Sciatic nerve (tissue), 2 donors: ENCODE results near the gene NACC2. TPM values are rescaled to one million over a fixed set of nuclear protein-coding genes. Genes with fewer than 3 reads are reported as not detected.

Source experiments
- ATAC-seq: fragments of 200-7000 bp; cut with Tn5 transposase; one replicate; pipeline ENCODE4 v1.9.1; 2020; ENCODE audit warnings: mild to moderate bottlenecking, moderate library complexity
- DNase-seq: peaks from one replicate; pipeline ENCODE4 v3.0.0-alpha.2; 2020; ENCODE audit warnings: low spot score
- intact Hi-C: fragments of 100-400 bp; cut with DNase I; formaldehyde crosslinking; loops from one replicate; pipeline ENCODE4 v1.14.2; 2022
- total RNA-seq: library from RNA; stranded (reverse); fragmentation: NEBNext Ultra II Directional; extraction: Animal tissue kit (Norgen Biotek cat#: 25700); gene quantifications from one replicate; pipeline ENCODE4 v1.2.1, GENCODE V29; 2021
- donor health status: DM: no; HTN: no; CAD: no.
- donor health status: DM: no; HTN: no; CAD: no.

The NACC2 gene
- total RNA-seq, 1 donor from 2014 or later = 56.8 TPM

GRCh38 chr9:136131629-136132511 is 36.8 kb upstream of the NACC2 start:
- intact Hi-C loops = no loop called here
- ATAC-seq (no peak), DNase-seq (no peak)

- ATAC-seq = no peak
- no peak for DNase-seq
- intact Hi-C loops = no loop called here
Measured at GRCh38 chr9:136129176-136129575, 34.1 kb upstream of the NACC2 start.

- ATAC-seq (no peak), DNase-seq (no peak)
- intact Hi-C loops = no loop called here
Measured at GRCh38 chr9:136128436-136128835, 33.3 kb upstream of the NACC2 start.

DNA sequence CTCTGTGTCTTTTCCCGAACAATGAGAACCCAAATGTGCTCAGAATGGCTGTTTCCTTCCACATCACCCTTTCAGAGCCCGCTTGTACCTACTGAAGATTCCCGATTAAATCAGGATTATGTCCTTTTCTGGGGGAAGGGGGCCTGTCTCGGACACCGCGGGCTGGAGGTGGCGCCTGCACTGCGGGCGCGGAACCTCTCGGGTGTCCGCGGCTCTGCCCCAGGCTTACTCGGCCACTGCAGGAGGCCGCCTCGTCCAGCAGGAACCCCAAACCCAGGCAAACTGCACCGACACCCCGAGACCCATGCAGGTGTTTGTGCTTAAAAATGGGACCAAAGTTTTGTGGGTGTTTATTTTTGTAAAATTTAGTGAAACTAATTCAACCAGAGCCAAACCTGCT is 32.2 kb upstream of the NACC2 start:
- ATAC-seq (no peak), DNase-seq (no peak)
- intact Hi-C loops = no loop called here

- DNase-seq (no peak), ATAC-seq (no peak)
- intact Hi-C loops = loop anchor here (5.0 kb wide), 1 partner anchor 158 kb away; no protein-coding TSS in a partner anchor
Measured at GRCh38 chr9:136124976-136125692, 30.0 kb upstream of the NACC2 start.

DNA sequence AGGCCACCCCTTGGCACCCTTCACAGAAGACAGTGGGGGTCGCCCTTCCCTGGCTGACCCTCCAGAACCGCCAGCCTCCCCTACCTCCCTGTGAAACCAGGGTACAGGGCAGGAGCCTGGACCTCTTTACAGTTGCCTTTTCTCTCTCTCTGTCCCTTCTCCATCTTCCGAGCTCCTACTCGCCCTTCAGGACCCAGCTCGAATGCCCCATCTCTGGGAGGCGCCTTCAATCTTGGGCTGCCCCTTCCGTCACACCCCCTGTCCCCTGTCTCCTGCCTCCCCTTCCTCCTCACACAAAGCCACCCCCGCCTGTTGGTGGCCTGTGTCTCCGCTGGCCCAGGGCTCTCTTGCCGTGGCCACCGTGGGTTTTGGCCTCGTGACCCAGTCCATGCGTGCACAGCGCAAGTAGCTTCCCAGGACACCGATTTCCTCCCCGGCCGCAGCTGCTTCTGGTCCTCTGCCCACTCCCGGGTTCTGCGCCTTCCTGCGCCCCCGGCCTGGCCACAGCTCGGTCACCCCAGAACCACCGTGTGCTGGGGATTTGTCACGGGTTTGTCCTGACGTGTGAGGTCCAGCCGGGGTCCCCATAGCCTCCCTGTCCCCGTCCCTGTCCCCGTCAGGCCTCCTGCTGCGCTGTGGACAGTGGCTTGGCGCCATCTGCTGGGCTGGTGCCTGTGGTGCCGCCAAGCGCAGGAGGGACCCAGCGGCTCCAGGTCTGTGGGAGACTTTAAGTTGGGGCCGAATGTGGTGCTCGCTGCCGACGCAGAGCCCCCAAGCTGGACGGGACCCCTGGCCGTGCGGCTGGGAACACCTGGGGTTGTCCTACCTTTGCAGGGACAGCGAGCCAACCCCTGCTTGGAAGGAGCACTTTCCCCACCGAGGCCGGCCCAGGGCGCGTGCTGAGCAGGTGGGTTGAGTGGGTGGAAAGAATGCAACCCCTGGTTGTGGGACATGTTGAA is 27.6 kb upstream of the NACC2 start:
- ATAC-seq (peak; percentile 64), DNase-seq (peak; percentile 89)
- intact Hi-C loops = loop anchor here (2.0 to 5.0 kb wide), 2 partner anchors 34 to 155 kb away; no protein-coding TSS in a partner anchor

- no peak for ATAC-seq
- intact Hi-C loops = loop anchor here (2.0 to 5.0 kb wide), 2 partner anchors 33 to 154 kb away; no protein-coding TSS in a partner anchor
- DNase-seq = no peak
Measured at GRCh38 chr9:136121801-136122200, 26.7 kb upstream of the NACC2 start.

DNA sequence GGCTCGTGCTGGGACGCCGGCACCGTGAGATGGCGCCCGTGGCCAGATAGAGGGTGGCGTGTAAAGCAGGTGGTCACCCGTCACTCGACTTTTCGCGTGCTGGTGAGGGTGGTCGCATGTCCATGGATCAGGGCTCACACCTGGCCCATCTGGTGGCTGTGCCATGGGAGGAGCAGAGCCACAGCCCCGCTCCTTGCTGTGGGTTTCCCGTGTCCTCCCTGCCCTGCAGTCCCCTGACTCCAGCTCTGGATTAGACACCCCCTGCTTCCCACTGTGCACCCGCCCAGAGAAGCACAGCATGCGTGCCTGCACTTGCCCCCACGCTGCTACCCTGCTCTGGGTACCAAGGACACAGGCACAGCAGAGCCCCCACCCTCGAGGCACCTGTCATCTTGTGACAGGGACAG is 25.4 kb upstream of the NACC2 start:
- intact Hi-C loops = loop anchor here (5.0 kb wide), 1 partner anchor 153 kb away; no protein-coding TSS in a partner anchor
- ATAC-seq = no peak
- no peak for DNase-seq

DNA sequence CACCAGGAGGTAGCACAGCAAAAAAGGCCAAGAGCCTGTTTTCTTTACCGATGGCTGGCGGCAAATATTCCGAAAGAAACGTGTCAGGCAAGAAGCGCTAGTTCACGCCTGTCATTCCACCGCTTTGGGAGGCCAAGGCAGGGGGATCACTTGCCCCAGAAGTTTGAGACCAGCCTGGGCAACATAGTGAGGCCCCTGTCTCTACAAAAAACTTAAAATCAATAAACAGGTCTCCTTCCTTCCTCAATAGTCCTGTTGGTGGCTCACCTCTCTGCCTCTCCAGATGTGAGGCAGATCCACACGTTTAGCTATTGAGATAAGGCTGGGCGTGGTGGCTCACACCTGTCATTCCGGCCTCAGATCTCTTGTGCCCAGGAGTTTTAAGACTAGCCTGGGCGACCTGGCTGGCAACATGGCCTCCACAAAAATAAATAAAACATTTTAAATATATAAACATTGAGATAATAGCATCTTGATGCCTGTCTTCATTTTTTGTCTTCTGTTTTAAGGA is 24.8 kb upstream of the NACC2 start:
- intact Hi-C loops = loop anchor here (5.0 kb wide), 1 partner anchor 153 kb away; no protein-coding TSS in a partner anchor
- DNase-seq (no peak), ATAC-seq (no peak)

DNA sequence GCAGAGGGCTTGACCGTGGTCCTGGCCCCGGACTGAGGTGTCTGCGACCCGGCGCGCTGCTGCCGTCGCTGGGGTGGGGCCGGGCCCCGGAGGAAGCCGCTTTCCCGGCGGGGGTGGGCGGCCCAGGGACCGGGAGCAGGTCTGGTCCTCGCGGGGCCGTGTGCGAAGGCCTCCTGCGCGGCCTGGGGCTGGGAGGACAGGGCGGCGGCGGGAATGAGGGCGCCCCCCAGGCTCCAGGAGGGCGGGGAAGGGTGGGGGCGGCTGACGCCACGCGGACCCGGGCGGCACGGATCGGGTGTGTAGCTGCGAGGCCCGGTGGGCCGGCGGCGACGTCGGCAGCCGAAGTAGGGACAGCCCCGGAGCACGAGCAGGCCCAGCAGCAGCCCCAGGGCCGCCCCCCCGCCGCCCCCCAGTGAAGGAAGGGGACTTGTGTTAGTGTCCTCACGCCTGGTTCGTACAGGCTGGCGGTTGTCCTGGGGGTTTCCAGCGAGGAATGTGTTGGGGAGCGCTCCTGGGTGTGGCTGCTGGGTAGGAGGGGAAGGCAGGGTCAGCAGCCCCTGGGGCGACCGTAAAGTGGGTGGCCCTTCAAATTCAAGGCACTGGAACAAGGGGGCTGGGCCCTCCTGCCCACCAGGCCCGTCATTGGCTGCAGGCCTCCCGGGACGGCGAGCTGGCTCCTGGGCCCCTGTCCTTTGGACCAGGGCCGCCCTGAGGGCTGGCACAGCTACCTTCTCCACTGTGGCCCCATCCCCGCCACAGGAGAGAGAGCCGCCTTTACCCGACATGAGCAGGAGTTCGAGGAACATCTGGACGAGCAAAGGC is 24.2 kb upstream of the NACC2 start:
- DNase-seq = no peak
- intact Hi-C loops = no loop called here
- peak; percentile 2 for ATAC-seq

DNA sequence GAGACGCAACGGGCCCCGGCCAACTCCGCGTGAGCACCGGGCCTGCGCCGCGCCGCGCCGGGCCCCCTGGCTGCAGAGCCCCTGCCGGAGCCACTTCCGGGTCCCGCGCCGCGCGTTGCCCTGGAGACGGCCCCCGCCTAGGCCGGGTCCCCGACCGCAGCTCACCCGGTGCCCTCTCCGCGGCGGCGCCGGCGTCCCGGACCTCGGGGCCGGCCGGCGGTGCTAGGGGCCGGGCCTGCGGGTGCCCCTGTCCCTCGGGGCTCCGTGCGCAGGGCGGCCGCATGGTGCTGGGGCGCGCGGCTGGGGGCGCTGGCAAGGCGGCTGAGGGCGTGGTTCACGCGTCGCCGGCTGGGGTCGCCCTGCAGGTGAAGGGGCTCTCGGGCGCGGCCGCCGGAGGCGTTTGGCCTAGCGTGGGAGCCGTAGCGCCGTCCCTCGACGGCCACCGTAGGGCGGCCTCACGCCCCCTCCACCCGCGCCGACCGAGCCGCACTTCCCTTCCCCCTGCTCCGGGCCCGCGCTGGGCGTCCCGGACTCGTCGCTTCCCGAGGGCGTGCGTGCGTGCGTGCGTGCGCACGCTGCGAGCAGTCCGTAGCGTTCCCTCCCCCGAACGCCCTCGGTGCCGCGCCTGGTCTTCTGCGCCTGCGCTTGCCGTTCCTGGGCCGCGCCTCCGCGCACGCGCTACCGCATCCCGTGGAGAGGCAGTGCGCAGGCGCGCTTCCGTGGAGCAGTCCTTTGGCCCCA is 23.4 kb upstream of the NACC2 start, which contains the start of gene TMEM250:
Gene TMEM250 (minus strand): TSS at position 556 of the 741 bp plus-strand sequence. CDS start 1,975 bp downstream, outside the sequence.
- DNase-seq = peak; percentile 99
- ATAC-seq = peak; percentile 95
- intact Hi-C loops = no loop called here

DNA sequence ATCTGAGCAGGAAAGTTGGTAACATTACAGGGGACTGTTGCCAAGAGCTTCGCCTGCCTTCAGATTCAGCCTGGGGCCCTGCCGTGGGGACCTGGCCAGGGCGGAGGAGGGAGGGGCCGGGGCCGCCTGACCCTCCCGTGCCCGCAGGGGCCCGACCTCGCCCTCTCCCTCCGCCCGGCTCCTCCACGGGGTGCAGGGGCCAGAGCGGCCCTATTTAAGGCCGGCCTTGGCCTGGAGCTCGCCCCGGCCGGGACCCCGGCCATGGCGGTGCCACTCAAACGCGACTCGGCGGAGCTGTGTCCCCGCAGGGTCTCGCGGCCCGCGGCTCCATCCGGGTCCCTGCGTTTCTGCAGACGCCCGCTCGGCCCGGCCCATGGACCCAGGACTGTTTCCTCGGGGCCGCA is 22.8 kb upstream of the NACC2 start:
- ATAC-seq = no peak
- intact Hi-C loops = no loop called here
- DNase-seq = no peak

DNA sequence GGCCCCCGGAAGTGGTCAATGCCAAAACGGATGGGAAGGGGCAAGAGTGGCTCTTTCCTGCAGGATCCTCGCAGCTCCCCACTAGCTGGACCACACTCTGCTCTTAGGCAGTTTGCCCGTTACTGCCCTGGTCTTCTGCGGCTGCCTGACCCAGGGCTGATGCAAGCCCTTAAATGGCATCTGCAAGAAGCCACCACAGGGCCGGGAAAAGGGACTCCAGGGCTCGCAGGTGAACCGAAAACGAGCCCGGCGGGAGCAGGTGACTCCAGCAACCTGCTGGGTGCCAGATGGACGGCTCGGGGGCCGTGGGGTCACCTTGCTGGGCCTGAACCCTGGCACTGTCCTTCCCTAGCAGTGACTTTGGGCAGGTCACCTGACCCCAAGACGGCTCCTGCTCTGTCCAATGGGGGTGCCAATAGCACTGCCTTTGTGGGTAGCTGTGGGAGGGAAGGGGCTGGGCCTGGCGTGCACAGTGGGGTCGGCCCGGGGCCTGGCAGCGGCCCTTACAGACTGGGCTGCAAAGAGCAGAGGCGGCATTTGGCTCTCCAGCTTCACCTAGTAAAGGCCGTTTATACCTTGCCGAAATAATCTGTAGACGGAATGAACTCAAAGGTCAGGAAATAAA is 22.3 kb upstream of the NACC2 start:
- intact Hi-C loops = no loop called here

GRCh38 chr9:136116360-136117098 is 21.4 kb upstream of the NACC2 start:
- no peak for DNase-seq
- intact Hi-C loops = no loop called here
- no peak for ATAC-seq

More for the DNA sequence above, 22.3 kb upstream of the NACC2 start:
- DNase-seq = no peak
- ATAC-seq = no peak

GRCh38 chr9:136115641-136116359 is 20.7 kb upstream of the NACC2 start:
- intact Hi-C loops = no loop called here

More at GRCh38 chr9:136115641-136116359, 20.7 kb upstream of the NACC2 start:
- ATAC-seq (no peak), DNase-seq (no peak)
